Brain microvascular endothelial cell (primary cell): ENCODE measurements around the gene BSDC1.

ENCODE experiments used
- DNase-seq: peaks from one replicate; pipeline ENCODE4 v3.0.0-alpha.2; 2020
- H3K27ac ChIP-seq: fragments of 250-450 bp; sonication (Bioruptor Pico); 2 replicates; pipeline ENCODE4 v1.5.1; 2020; ENCODE audit warnings: mild to moderate bottlenecking, moderate library complexity
- H3K27me3 ChIP-seq: fragments of 250-450 bp; sonication (Bioruptor Pico); replicated peaks from 2 replicates; pipeline ENCODE4 v1.5.1; 2020; ENCODE audit warnings: mild to moderate bottlenecking
- H3K36me3 ChIP-seq: fragments of 250-450 bp; sonication (Bioruptor Pico); replicated peaks from 2 replicates; pipeline ENCODE4 v1.5.1; 2020; ENCODE audit warnings: mild to moderate bottlenecking
- H3K4me3 ChIP-seq: 2 replicates; pipeline ENCODE4 v1.5.1; 2011; ENCODE audit warnings: low read depth, mild to moderate bottlenecking, control low read depth, low read length, moderate library complexity
- in situ Hi-C: cut with HindIII; loops from 2 replicates; pipeline ENCODE4 v1.10.0; 2017; ENCODE audit warnings: low sequenced_read_pairs, low pct_ligation_motif_present
- TF ChIP-seq, protein P1 (sequence below): IDR thresholded peaks from 2 replicates; pipeline ENCODE4 v1.5.1; 2011; ENCODE audit warnings: low read depth, mild to moderate bottlenecking, moderate library complexity, low read length, control low read depth, inconsistent platforms; ENCODE audit errors: missing control alignments

Gene BSDC1

DNA sequence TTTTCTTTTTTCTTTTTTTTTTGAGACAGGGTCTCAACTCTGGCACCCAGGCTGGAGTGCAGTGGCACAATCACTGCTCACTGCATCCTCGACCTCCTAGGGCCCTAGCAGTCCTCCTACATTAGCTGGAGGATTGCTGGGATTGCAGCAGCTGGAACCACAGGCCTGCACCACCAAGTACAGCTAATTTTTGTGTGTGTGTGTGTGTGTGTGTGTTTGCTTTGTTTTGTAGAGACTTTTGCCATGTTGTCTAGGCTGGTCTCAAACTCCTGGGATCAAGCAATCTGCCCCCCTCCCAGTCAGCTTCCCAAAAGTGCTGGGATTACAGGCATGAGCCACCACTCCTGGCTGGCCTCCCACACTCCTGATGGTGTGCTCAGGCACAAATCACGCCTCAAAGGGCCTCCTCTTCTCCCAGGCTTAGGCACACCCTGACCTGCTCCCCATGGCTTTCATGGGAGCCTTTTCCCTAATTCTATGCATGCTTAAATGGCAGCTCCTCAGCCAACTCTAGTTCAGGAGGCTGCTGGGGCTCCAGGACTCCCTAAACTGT, 41.3 kb downstream of the BSDC1 start:
- Histone ChIP-seq H3K27me3 (no peaks in the 10 kb centered on the region), H3K36me3 (no peaks in the 10 kb centered on the region), H3K27ac (no peak overlapping the region), H3K4me3 (no peak overlapping the region)
- in situ Hi-C loops: no loop called here
- TF ChIP-seq, protein P1, sequence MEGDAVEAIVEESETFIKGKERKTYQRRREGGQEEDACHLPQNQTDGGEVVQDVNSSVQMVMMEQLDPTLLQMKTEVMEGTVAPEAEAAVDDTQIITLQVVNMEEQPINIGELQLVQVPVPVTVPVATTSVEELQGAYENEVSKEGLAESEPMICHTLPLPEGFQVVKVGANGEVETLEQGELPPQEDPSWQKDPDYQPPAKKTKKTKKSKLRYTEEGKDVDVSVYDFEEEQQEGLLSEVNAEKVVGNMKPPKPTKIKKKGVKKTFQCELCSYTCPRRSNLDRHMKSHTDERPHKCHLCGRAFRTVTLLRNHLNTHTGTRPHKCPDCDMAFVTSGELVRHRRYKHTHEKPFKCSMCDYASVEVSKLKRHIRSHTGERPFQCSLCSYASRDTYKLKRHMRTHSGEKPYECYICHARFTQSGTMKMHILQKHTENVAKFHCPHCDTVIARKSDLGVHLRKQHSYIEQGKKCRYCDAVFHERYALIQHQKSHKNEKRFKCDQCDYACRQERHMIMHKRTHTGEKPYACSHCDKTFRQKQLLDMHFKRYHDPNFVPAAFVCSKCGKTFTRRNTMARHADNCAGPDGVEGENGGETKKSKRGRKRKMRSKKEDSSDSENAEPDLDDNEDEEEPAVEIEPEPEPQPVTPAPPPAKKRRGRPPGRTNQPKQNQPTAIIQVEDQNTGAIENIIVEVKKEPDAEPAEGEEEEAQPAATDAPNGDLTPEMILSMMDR: no peak
- DNase-seq: no peak

DNA sequence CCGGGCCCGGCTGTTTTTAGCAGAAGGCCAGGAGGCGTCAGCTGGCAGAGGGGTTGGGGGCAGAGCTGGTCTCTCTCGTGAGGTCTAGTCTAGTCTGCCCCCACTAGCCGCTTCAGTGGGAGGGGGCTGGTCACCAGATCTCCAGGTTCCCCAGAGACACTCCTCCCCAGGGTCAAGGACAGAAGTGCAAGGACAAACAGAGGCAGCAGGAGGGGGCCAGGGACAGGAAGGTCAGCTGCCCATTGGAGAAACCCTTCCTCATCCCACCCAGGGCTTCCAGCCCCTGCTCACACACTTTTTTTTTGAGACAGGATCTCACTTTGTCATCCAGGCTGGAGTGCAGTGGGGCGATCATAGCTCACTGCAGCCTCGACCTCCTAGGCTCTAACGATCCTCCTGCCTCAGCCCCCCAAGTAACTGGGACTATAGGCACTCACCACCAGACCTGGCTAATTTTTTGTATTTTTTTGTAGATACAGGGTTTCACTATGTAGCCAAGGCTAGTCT, 41.9 kb downstream of the BSDC1 start:
- H3K4me3 ChIP-seq: peak overlapping the region; percentile 66
- H3K27ac ChIP-seq: no peak overlapping the region
- no peaks in the 10 kb centered on the region for H3K27me3 ChIP-seq
- DNase-seq: no peak
- TF ChIP-seq, protein P1: no peak
- in situ Hi-C loops: no loop called here
- H3K36me3 ChIP-seq: no peaks in the 10 kb centered on the region

- peak; percentile 75 for DNase-seq
- in situ Hi-C loops: no loop called here
- H3K27me3 ChIP-seq: no peaks in the 10 kb centered on the region
- no peaks in the 10 kb centered on the region for H3K36me3 ChIP-seq
- peak overlapping the region; percentile 69 for H3K27ac ChIP-seq
- TF ChIP-seq, protein P1: peak; percentile 29
- H3K4me3 ChIP-seq: peak overlapping the region; percentile 66
Measured at GRCh38 chr1:32351399-32352238, 42.6 kb downstream of the BSDC1 start.

GRCh38 chr1:32350785-32351398, 43.3 kb downstream of the BSDC1 start:
- Histone ChIP-seq H3K4me3 (peak overlapping the region; percentile 66), H3K27ac (peak overlapping the region; percentile 69), H3K27me3 (no peaks in the 10 kb centered on the region), H3K36me3 (no peaks in the 10 kb centered on the region)
- in situ Hi-C loops: no loop called here
- TF ChIP-seq, protein P1: peak; percentile 65
- DNase-seq: peak; percentile 43

GRCh38 chr1:32349211-32349708, 45.0 kb downstream of the BSDC1 start:
- Histone ChIP-seq H3K36me3 (no peaks in the 10 kb centered on the region), H3K27ac (peak overlapping the region; percentile 41), H3K27me3 (no peaks in the 10 kb centered on the region), H3K4me3 (no peak overlapping the region)
- TF ChIP-seq, protein P1: no peak
- DNase-seq: peak; percentile 76
- in situ Hi-C loops: no loop called here
